Suprapubic skin (tissue), 4 donors: ENCODE results near the gene ABHD2. TPM values are rescaled to one million over a fixed set of nuclear protein-coding genes. Genes with fewer than 3 reads are reported as not detected.

Source experiments
- DNase-seq, 2 donors: peaks; one replicate each; pipeline ENCODE4 v3.0.0-alpha.2; 2019; ENCODE audit warnings: low spot score in 2 of 2
- H3K27ac ChIP-seq: fragments of 200-600 bp; sonication (generic); one replicate; pipeline ENCODE4 v1.5.1; 2019
- H3K27me3 ChIP-seq: fragments of 200-600 bp; sonication (generic); one replicate; pipeline ENCODE4 v1.5.1; 2019
- H3K36me3 ChIP-seq: fragments of 200-600 bp; sonication (generic); one replicate; pipeline ENCODE4 v1.5.1; 2019
- H3K4me1 ChIP-seq: fragments of 200-600 bp; sonication (generic); one replicate; pipeline ENCODE4 v1.5.1; 2019
- H3K4me3 ChIP-seq: fragments of 200-600 bp; sonication (generic); one replicate; pipeline ENCODE4 v1.5.1; 2019; ENCODE audit warnings: mild to moderate bottlenecking
- H3K9me3 ChIP-seq: fragments of 200-600 bp; sonication (generic); one replicate; pipeline ENCODE4 v1.5.1; 2019
- EP300 ChIP-seq: sonication (generic); formaldehyde crosslinking; IDR thresholded peaks from one replicate; pipeline ENCODE4 v1.6.1; 2017; ENCODE audit warnings: antibody characterized with exemption
- POLR2A ChIP-seq, 2 donors: fragments of 450-650 bp; IDR thresholded peaks; one replicate each; pipeline ENCODE4 v1.6.1; 2017; ENCODE audit warnings: antibody characterized with exemption in 2 of 2, mild to moderate bottlenecking in 2 of 2, moderate library complexity in 2 of 2
- POLR2AphosphoS5 ChIP-seq, 3 donors: sonication (generic); formaldehyde crosslinking; IDR thresholded peaks; one replicate each; pipeline ENCODE4 v1.6.1; 2017; ENCODE audit warnings: antibody characterized with exemption in 3 of 3
- WGBS: methylation state at CpG from one replicate; pipeline ENCODE4 v1.1.5; 2018; 5-methylcytosine and 5-hydroxymethylcytosine counted together
- total RNA-seq, 4 donors: library from RNA; depleted of rRNA; stranded (reverse); fragments of >200 nt; gene quantifications; one replicate each; pipeline ENCODE4 v1.1.0, GENCODE V29; 2016
- TF ChIP-seq, protein P1 (sequence below), 2 donors: fragments of 200-600 bp in 1 of 2; fragments of 450-650 bp in 1 of 2; sonication (generic) in 1 of 2; IDR thresholded peaks; one replicate each; pipeline ENCODE4 v1.5.1; 2016 to 2019; ENCODE audit warnings: antibody characterized with exemption in 2 of 2, mild to moderate bottlenecking in 1 of 2, moderate library complexity in 1 of 2

The ABHD2 gene
- total RNA-seq, 4 donors from 2014 or later: 38.0 to 78.0 (median 63.2) TPM

DNA sequence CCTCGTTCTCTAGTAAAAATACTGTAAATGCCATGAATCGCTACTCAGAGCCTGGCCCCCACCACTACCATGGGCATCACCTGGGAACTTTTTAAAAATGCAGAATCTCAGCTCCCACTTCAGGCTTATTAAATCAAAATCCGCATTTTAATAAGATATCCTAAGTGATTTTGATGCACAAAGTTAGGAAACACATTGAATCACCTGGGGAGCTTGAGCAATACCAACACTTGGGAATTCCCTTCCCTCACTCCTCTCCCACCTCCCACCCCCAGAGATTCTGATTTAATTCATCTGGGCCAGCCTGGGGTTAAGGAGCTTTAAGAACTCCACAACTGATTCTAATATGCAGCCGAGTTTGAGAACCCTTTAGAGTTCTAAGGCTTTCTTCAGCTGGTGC lies 106.4 kb downstream of the ABHD2 start:
- no peaks in the 10 kb centered on the region for H3K27me3 ChIP-seq
- H3K4me1 ChIP-seq: peaks cover 20% of the 10 kb centered on the region
- no peak for DNase-seq
- WGBS: 75% methylated on average over 4 of the region's 4 CpGs
- peak overlapping the region; percentile 44 for H3K27ac ChIP-seq
- H3K4me3 ChIP-seq: no peak overlapping the region
- TF ChIP-seq EP300: no peak
- TF ChIP-seq, protein P1, sequence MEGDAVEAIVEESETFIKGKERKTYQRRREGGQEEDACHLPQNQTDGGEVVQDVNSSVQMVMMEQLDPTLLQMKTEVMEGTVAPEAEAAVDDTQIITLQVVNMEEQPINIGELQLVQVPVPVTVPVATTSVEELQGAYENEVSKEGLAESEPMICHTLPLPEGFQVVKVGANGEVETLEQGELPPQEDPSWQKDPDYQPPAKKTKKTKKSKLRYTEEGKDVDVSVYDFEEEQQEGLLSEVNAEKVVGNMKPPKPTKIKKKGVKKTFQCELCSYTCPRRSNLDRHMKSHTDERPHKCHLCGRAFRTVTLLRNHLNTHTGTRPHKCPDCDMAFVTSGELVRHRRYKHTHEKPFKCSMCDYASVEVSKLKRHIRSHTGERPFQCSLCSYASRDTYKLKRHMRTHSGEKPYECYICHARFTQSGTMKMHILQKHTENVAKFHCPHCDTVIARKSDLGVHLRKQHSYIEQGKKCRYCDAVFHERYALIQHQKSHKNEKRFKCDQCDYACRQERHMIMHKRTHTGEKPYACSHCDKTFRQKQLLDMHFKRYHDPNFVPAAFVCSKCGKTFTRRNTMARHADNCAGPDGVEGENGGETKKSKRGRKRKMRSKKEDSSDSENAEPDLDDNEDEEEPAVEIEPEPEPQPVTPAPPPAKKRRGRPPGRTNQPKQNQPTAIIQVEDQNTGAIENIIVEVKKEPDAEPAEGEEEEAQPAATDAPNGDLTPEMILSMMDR (IDR thresholded peaks at IDR 0.05): no peak
- no peak for TF ChIP-seq POLR2A (IDR thresholded peaks at IDR 0.05)
- no peak for TF ChIP-seq POLR2AphosphoS5 (IDR thresholded peaks at IDR 0.05)
- H3K9me3 ChIP-seq: no peaks in the 10 kb centered on the region
- peaks cover 62% of the 10 kb centered on the region for H3K36me3 ChIP-seq

DNA sequence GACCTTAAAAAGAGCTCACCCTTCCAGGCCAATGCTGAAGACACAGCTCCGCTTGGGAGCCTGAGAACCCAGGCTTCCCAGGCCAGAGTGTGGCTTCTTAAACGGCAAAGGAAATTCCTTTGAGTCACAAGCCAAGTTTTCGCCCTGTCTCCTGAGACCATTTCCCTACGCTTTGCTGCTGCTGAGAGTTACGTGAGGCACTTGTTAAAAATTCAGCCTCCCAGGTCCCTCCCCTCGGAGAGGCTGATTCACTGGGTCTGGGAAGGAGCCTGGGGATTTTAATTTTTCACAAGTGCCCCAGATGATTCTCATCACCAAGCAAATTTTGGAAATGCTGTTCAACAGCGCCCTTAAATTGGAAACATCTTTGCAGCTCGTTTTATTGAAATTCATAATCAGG lies 107.6 kb downstream of the ABHD2 start:
- DNase-seq: peak in 1 of 2 donors; percentile 58
- H3K4me1 ChIP-seq: peaks cover 20% of the 10 kb centered on the region
- H3K36me3 ChIP-seq: peaks cover 51% of the 10 kb centered on the region
- H3K27me3 ChIP-seq: no peaks in the 10 kb centered on the region
- no peaks in the 10 kb centered on the region for H3K9me3 ChIP-seq
- WGBS: 55% methylated on average over 8 of the region's 8 CpGs
- TF ChIP-seq EP300: no peak
- TF ChIP-seq POLR2AphosphoS5 (IDR thresholded peaks at IDR 0.05): no peak
- TF ChIP-seq, protein P1 (IDR thresholded peaks at IDR 0.05): no peak
- no peak for TF ChIP-seq POLR2A (IDR thresholded peaks at IDR 0.05)
- peak overlapping the region; percentile 44 for H3K27ac ChIP-seq
- no peak overlapping the region for H3K4me3 ChIP-seq

DNA sequence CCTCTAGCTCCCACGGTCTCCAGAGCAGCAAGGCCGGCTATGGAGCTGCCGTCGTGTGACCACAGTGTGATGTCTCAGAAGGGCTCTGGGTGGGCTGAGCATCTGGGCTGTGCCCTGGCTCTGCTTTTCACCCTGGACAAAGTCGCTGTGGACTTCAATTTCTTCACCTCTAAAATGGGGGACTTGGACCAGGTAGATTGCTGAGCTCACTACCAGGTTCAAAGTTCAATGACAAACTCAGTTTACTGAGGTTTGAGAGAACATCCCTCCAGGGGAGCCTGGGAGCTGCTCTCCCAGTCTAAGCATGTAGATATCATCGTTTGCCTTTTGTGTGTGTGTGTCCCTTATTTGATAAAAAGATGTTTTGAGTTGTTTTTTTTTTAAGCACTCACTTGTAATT lies 108.0 kb downstream of the ABHD2 start:
- Histone ChIP-seq H3K27ac (peak overlapping the region; percentile 44), H3K36me3 (peaks cover 47% of the 10 kb centered on the region), H3K27me3 (no peaks in the 10 kb centered on the region), H3K4me1 (peaks cover 20% of the 10 kb centered on the region), H3K4me3 (no peak overlapping the region), H3K9me3 (no peaks in the 10 kb centered on the region)
- TF ChIP-seq POLR2A (IDR thresholded peaks at IDR 0.05): no peak
- TF ChIP-seq POLR2AphosphoS5 (IDR thresholded peaks at IDR 0.05): no peak
- TF ChIP-seq EP300: no peak
- TF ChIP-seq, protein P1 (IDR thresholded peaks at IDR 0.05): no peak
- no peak for DNase-seq
- WGBS: 75% methylated on average over 6 of the region's 6 CpGs

DNA sequence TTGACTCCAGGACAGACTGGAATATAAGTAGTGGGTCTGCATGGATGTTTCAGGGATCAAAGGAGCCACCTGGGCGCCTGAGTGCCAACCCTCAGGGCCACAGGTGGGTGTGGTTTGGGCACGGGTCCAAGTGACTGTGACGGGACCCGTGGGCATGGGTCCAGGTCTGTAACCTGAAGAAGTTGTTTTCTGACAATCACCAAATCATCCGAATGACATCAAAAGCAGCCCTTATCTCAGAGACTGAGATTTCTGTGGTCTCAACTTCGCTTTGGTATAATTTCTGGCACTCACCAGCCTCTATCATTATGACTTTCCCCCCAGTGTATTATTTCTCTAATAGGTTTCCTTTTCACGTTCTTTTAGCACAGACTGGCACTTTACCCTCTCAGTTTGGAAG lies 108.7 kb downstream of the ABHD2 start:
- WGBS: 27% methylated on average over 7 of the region's 7 CpGs
- Histone ChIP-seq H3K27ac (peak overlapping the region; percentile 57), H3K9me3 (no peaks in the 10 kb centered on the region), H3K4me3 (no peak overlapping the region), H3K27me3 (no peaks in the 10 kb centered on the region), H3K4me1 (peaks cover 20% of the 10 kb centered on the region), H3K36me3 (peaks cover 39% of the 10 kb centered on the region)
- no peak for TF ChIP-seq POLR2AphosphoS5 (IDR thresholded peaks at IDR 0.05)
- no peak for TF ChIP-seq POLR2A (IDR thresholded peaks at IDR 0.05)
- TF ChIP-seq, protein P1 (IDR thresholded peaks at IDR 0.05): no peak
- no peak for TF ChIP-seq EP300
- DNase-seq: peak in 1 of 2 donors; percentile 55

DNA sequence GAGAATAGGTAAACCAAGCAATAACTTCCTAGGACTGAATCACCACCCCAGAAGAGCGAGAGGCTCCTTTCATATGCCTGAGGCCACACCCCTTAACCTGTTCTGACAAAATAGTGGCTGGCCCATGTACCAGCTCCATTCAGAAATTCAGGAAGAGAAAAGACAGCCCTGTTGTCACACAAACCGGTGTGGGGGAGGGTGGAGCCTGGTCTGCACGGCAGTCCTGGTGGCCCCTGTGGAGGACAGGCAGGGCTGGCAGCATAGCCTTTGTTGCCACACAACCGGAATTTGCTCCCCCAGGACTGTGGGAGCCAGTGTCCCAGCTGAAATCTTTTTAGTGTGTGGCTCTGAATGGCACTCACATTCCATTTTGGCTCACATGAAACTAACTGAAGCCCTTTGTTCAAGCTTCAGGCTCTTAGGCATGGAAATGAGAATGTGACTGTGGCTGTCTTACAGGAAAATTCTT lies 109.3 kb downstream of the ABHD2 start:
- Histone ChIP-seq H3K27me3 (no peaks in the 10 kb centered on the region), H3K4me1 (peaks cover 20% of the 10 kb centered on the region), H3K36me3 (peaks cover 34% of the 10 kb centered on the region), H3K27ac (peak overlapping the region; percentile 57), H3K4me3 (no peak overlapping the region), H3K9me3 (no peaks in the 10 kb centered on the region)
- 42% methylated on average over 3 of the region's 4 CpGs for WGBS
- DNase-seq: peak in 1 of 2 donors; percentile 62
- TF ChIP-seq, protein P1 (IDR thresholded peaks at IDR 0.05): no peak
- no peak for TF ChIP-seq EP300
- TF ChIP-seq POLR2AphosphoS5 (IDR thresholded peaks at IDR 0.05): no peak
- no peak for TF ChIP-seq POLR2A (IDR thresholded peaks at IDR 0.05)
